Activated T-cell treated with anti-CD3 and anti-CD28 coated beads, Interleukin-2, amount 50 U/mL, for 24 hours (primary cell): ENCODE measurements around the gene TRPT1.

ENCODE experiments used
- DNase-seq: peaks from one replicate; pipeline ENCODE4 v3.0.0-alpha.2; 2020
- H3K27ac Mint-ChIP-seq: 2 replicates; pipeline ENCODE4 v1.8.0; 2020; ENCODE audit warnings: mild to moderate bottlenecking, mixed read lengths
- H3K27me3 Mint-ChIP-seq: 2 replicates; pipeline ENCODE4 v1.8.0; 2020; ENCODE audit warnings: mixed read lengths
- H3K36me3 Mint-ChIP-seq: 2 replicates; pipeline ENCODE4 v1.8.0; 2020; ENCODE audit warnings: low read depth, mixed read lengths
- H3K4me1 Mint-ChIP-seq: 2 replicates; pipeline ENCODE4 v1.8.0; 2020; ENCODE audit warnings: low read depth, mixed read lengths
- H3K4me3 Mint-ChIP-seq: 2 replicates; pipeline ENCODE4 v1.8.0; 2020; ENCODE audit warnings: mild to moderate bottlenecking, moderate library complexity, mixed read lengths
- H3K9me3 Mint-ChIP-seq: 2 replicates; pipeline ENCODE4 v1.8.0; 2020; ENCODE audit warnings: mixed read lengths

Gene TRPT1

DNA sequence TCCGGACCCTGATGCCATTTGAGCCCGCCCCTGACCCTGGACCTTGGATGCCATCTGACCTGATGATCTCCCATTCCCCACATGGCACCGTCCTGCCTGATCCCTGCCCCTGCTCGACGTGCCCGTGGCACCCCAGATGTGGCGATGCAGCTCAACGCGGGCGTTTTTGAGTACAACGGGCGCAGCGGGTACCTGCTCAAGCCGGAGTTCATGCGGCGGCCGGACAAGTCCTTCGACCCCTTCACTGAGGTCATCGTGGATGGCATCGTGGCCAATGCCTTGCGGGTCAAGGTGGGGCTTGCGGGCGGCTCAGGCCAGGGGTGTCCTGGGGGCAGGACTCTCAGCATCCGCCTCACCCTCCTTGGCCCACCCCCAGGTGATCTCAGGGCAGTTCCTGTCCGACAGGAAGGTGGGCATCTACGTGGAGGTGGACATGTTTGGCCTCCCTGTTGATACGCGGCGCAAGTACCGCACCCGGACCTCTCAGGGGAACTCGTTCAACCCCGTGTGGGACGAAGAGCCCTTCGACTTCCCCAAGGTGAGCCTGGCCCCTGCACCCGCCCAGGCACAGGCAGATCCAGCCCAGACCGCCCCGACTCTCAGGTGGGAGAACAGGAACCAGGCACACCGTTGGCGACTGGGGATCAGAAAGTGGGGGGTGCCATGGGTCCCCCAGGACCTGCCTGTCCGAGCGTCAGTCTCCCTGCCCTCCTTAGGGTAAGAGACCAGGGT lies 36.5 kb upstream of the TRPT1 start:
- Mint-ChIP-seq H3K9me3 (no peaks in the 10 kb centered on the region), H3K36me3 (peaks cover 60% of the 10 kb centered on the region), H3K27ac (no peak overlapping the region), H3K4me3 (no peak overlapping the region), H3K27me3 (no peaks in the 10 kb centered on the region), H3K4me1 (peaks cover 11% of the 10 kb centered on the region)
- no peak for DNase-seq

GRCh38 chr11:64261556-64262080 lies 35.6 kb upstream of the TRPT1 start:
- peaks cover 62% of the 10 kb centered on the region for H3K36me3 Mint-ChIP-seq
- no peak for DNase-seq
- H3K4me1 Mint-ChIP-seq, result peaks cover 11% of the 10 kb centered on the region
- no peaks in the 10 kb centered on the region for H3K9me3 Mint-ChIP-seq
- no peak overlapping the region for H3K4me3 Mint-ChIP-seq
- H3K27ac Mint-ChIP-seq, result no peak overlapping the region
- H3K27me3 Mint-ChIP-seq, result no peaks in the 10 kb centered on the region

DNA sequence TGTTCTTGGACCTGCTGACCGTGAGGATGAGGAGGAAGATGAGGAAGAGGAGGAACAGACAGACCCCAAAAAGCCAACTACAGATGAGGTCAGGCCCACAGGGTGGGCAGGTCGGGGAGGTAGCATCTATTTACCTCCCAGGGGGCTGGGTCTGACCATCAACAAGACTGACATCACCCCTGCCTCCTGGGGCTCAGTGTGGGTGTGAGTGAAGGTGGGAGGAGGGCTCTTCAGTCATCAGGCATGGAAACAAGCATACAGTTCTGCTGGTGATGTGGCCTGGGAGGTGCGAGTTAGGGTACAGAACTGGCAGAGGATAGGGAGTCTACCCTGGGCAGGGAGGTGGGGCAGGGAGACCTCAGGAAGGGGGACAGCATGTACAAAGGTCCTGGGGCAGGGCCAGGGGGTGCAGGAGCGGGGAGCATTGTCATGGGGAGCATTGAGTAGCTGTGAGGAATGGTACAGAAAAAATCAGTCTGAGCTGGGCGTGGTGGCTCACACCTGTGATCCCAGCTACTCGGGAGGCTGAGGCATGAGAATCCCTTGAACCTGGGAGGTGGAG lies 34.2 kb upstream of the TRPT1 start:
- no peak overlapping the region for H3K4me3 Mint-ChIP-seq
- H3K27ac Mint-ChIP-seq, result no peak overlapping the region
- peaks cover 61% of the 10 kb centered on the region for H3K36me3 Mint-ChIP-seq
- no peaks in the 10 kb centered on the region for H3K9me3 Mint-ChIP-seq
- no peaks in the 10 kb centered on the region for H3K27me3 Mint-ChIP-seq
- H3K4me1 Mint-ChIP-seq, result peaks cover 11% of the 10 kb centered on the region
- DNase-seq, result no peak

DNA sequence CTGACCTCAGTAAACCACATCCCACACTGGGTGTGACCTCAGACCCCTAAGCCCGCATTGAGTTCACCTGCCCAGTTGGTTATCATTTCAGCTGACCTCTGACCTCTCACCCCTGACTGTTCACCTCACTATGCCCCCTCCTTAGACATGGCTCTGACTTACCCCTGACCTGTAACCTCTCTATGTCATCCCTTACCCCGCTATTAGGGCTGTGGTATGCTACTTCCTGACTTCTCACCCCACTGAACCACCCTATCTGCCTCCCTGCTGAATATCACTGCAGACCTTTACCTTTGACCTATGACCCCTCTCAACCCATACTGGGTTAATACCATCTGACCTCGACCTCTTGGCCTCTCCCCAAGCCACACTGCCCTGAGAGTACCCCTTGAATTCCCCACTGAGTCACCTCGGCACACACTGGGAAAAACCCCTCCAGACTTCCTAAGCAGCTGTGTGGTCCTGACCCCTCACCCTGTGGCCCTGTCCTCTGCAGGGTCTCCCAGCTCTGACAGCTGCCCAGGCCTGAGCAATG lies 33.6 kb upstream of the TRPT1 start:
- no peaks in the 10 kb centered on the region for H3K9me3 Mint-ChIP-seq

GRCh38 chr11:64258946-64259532 lies 33.1 kb upstream of the TRPT1 start:
- Mint-ChIP-seq H3K4me3 (no peak overlapping the region), H3K9me3 (no peaks in the 10 kb centered on the region), H3K27me3 (no peaks in the 10 kb centered on the region), H3K36me3 (peaks cover 61% of the 10 kb centered on the region), H3K27ac (no peak overlapping the region), H3K4me1 (peaks cover 11% of the 10 kb centered on the region)
- DNase-seq, result no peak

More for the DNA sequence above, 33.6 kb upstream of the TRPT1 start:
- Mint-ChIP-seq H3K27ac (no peak overlapping the region), H3K4me3 (no peak overlapping the region), H3K4me1 (peaks cover 11% of the 10 kb centered on the region), H3K36me3 (peaks cover 63% of the 10 kb centered on the region), H3K27me3 (no peaks in the 10 kb centered on the region)
- no peak for DNase-seq

GRCh38 chr11:64258356-64258755 lies 32.4 kb upstream of the TRPT1 start:
- Mint-ChIP-seq H3K4me1 (peaks cover 11% of the 10 kb centered on the region), H3K4me3 (no peak overlapping the region), H3K27ac (no peak overlapping the region), H3K9me3 (no peaks in the 10 kb centered on the region), H3K36me3 (peaks cover 58% of the 10 kb centered on the region), H3K27me3 (no peaks in the 10 kb centered on the region)
- no peak for DNase-seq

DNA sequence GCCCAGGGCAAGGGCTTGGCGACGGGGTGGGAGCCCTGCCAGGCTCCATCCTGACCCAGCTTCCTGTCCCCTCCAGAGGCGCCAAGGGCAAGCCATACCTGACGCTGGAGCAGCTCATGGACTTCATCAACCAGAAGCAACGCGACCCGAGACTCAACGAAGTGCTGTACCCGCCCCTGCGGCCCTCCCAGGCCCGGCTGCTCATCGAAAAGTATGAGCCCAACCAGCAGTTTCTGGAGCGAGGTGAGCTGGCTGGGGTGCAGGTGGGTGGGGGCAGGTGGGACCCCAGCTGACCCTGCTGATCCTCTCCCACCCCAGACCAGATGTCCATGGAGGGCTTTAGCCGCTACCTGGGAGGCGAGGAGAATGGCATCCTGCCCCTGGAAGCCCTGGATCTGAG lies 30.3 kb upstream of the TRPT1 start:
- Mint-ChIP-seq H3K27ac (no peak overlapping the region), H3K9me3 (no peaks in the 10 kb centered on the region)

GRCh38 chr11:64255135-64256128 lies 29.4 kb upstream of the TRPT1 start:
- Mint-ChIP-seq H3K4me3 (no peak overlapping the region), H3K27ac (no peak overlapping the region), H3K27me3 (no peaks in the 10 kb centered on the region), H3K4me1 (peaks cover 21% of the 10 kb centered on the region), H3K36me3 (peaks cover 39% of the 10 kb centered on the region), H3K9me3 (no peaks in the 10 kb centered on the region)
- no peak for DNase-seq

More for the DNA sequence above, 30.3 kb upstream of the TRPT1 start:
- Mint-ChIP-seq H3K36me3 (peaks cover 42% of the 10 kb centered on the region), H3K4me3 (no peak overlapping the region), H3K27me3 (no peaks in the 10 kb centered on the region), H3K4me1 (peaks cover 18% of the 10 kb centered on the region)
- DNase-seq, result no peak

DNA sequence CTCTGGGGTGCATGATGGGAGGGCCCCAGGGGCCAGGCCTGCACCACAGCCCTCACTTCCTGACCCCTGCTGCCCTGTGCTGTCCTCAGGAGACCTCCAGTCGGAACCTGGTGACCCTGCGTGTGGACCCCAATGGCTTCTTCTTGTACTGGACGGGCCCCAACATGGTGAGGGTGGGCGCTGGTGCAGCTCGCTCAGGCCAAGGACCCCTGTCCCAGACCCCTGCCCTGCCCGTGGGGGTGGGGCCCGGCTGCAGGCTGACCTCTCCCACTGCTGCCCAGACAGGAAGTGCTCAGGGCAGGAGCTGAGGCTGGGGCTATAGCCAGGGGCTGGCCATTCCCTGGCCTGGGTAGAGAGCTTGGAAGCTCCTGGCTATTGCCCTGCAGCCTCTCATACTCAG lies 28.3 kb upstream of the TRPT1 start:
- no peaks in the 10 kb centered on the region for H3K9me3 Mint-ChIP-seq
- H3K36me3 Mint-ChIP-seq, result peaks cover 28% of the 10 kb centered on the region
- no peak for DNase-seq
- H3K4me1 Mint-ChIP-seq, result peaks cover 16% of the 10 kb centered on the region
- no peaks in the 10 kb centered on the region for H3K27me3 Mint-ChIP-seq
- no peak overlapping the region for H3K4me3 Mint-ChIP-seq
- H3K27ac Mint-ChIP-seq, result no peak overlapping the region

- H3K36me3 Mint-ChIP-seq, result peaks cover 22% of the 10 kb centered on the region
- H3K4me1 Mint-ChIP-seq, result peaks cover 15% of the 10 kb centered on the region
- DNase-seq, result no peak
- no peaks in the 10 kb centered on the region for H3K9me3 Mint-ChIP-seq
- H3K27ac Mint-ChIP-seq, result no peak overlapping the region
- peak overlapping the region; percentile 16 for H3K4me3 Mint-ChIP-seq
- no peaks in the 10 kb centered on the region for H3K27me3 Mint-ChIP-seq
Measured at GRCh38 chr11:64253481-64253880, 27.5 kb upstream of the TRPT1 start.

DNA sequence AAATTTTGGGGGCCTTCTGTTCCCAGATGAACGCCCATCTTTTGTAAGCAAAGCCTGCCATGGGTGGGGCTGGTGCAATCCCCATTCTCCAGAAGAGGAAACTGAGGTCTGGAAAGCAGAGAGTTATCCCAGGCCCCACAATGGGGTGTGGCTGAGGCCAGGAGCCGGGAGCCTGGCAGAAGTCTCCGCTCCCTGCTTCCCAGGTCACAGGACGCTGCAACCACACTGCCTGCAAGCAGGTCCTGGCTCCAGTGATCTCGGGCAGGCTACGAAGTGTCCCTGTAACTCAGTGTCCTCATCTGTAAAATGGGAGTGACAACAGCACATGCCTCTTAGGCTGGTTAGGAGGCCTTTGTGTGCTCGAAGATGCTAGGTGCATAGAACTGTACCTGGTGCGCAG lies 27.1 kb upstream of the TRPT1 start:
- H3K4me1 Mint-ChIP-seq, result peaks cover 19% of the 10 kb centered on the region
- H3K36me3 Mint-ChIP-seq, result peaks cover 18% of the 10 kb centered on the region
- H3K4me3 Mint-ChIP-seq, result peak overlapping the region; percentile 16

GRCh38 chr11:64252003-64252872 lies 26.3 kb upstream of the TRPT1 start:
- peaks cover 12% of the 10 kb centered on the region for H3K36me3 Mint-ChIP-seq
- H3K9me3 Mint-ChIP-seq, result no peaks in the 10 kb centered on the region
- peak overlapping the region; percentile 59 for H3K27ac Mint-ChIP-seq
- DNase-seq, result no peak
- H3K27me3 Mint-ChIP-seq, result no peaks in the 10 kb centered on the region
- peaks cover 22% of the 10 kb centered on the region for H3K4me1 Mint-ChIP-seq
- H3K4me3 Mint-ChIP-seq, result peak overlapping the region; percentile 82

More for the DNA sequence above, 27.1 kb upstream of the TRPT1 start:
- no peak overlapping the region for H3K27ac Mint-ChIP-seq
- no peaks in the 10 kb centered on the region for H3K9me3 Mint-ChIP-seq
- H3K27me3 Mint-ChIP-seq, result no peaks in the 10 kb centered on the region
- DNase-seq, result no peak

DNA sequence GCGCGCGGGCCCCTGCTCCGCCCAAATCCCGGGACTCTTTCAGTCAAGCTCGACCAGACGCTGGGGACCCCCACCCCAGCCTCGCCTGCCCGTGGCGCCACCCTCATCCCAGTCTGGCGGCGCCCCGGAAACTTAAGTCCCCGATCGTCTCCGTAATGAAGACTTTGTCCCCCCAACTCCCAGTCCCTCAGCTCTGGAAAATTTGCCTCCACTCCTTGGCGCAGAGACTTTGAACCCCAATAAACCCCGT lies 25.7 kb upstream of the TRPT1 start:
- Mint-ChIP-seq H3K27me3 (no peaks in the 10 kb centered on the region), H3K4me3 (peak overlapping the region; percentile 82), H3K4me1 (peaks cover 24% of the 10 kb centered on the region), H3K36me3 (peaks cover 11% of the 10 kb centered on the region), H3K27ac (peak overlapping the region; percentile 59), H3K9me3 (no peaks in the 10 kb centered on the region)
- DNase-seq, result no peak
